OCI-LY7 (cell line): Measurements from ENCODE around the gene ANGPTL4. TPM values are rescaled to one million over a fixed set of nuclear protein-coding genes. Genes with fewer than 3 reads are reported as not detected.
A peak's percentile ranks its signal among the peaks of the same experiment; 100 is the strongest.
"Not testable (repeated sequence)": the region's sequence is repeated elsewhere in the genome, so short reads cannot be mapped to it uniquely, and the experiment has no call there.

Experiments used
- BruUV-seq: library from RNA; stranded (reverse); fragments of 400-500 nt; replicated peaks from 2 replicates; lab custom pipeline; 2021; lab: Mats Ljungman, UMichigan
- CTCF ChIA-PET: fragments of 300-600 bp; sonication (Branson Sonifier 250); formaldehyde crosslinking; loops from one replicate; lab custom pipeline; 2022; ENCODE audit warnings: antibody characterized with exemption; ENCODE audit not compliant: unreplicated experiment; lab: Charles Lee
- POLR2A ChIA-PET: fragments of 300-600 bp; sonication (Branson Sonifier 250); formaldehyde crosslinking; loops from one replicate; lab custom pipeline; 2022; ENCODE audit warnings: antibody characterized with exemption; lab: Charles Lee
- DNase-seq: peaks from one replicate; pipeline ENCODE4 v3.0.0-alpha.2; 2015; ENCODE audit warnings: low spot score
- H2AFZ ChIP-seq: fragments of 200-600 bp; sonication (generic), shearing (Covaris generic); 2 replicates; pipeline ENCODE4 v1.6.1; 2014; ENCODE audit warnings: mild to moderate bottlenecking, antibody characterized with exemption, low read length, moderate library complexity
- H3K27ac ChIP-seq: fragments of 200-600 bp; sonication (generic); 2 replicates; pipeline ENCODE4 v1.5.1; 2014; ENCODE audit warnings: mixed run types, low read depth, mild to moderate bottlenecking, moderate library complexity, low read length, inconsistent platforms; ENCODE audit not compliant: poor library complexity, severe bottlenecking
- H3K36me3 ChIP-seq: fragments of 200-600 bp; sonication (generic); 2 replicates; pipeline ENCODE4 v1.6.1; 2014; ENCODE audit warnings: mild to moderate bottlenecking, antibody characterized with exemption, low read length, moderate library complexity, mixed read lengths; ENCODE audit not compliant: insufficient read depth
- H3K4me1 ChIP-seq: fragments of 200-600 bp; sonication (generic); 2 replicates; pipeline ENCODE4 v1.5.1; 2014; ENCODE audit warnings: mild to moderate bottlenecking, low read length; ENCODE audit not compliant: insufficient read depth, poor library complexity, severe bottlenecking
- H3K4me2 ChIP-seq: fragments of 200-600 bp; sonication (generic); 2 replicates; pipeline ENCODE4 v1.6.1; 2014; ENCODE audit warnings: mild to moderate bottlenecking, low read length
- H3K4me3 ChIP-seq: fragments of 200-600 bp; sonication (generic); 2 replicates; pipeline ENCODE4 v1.5.1; 2014; ENCODE audit warnings: mild to moderate bottlenecking, low read depth, low read length; ENCODE audit not compliant: poor library complexity, severe bottlenecking
- H3K79me2 ChIP-seq: fragments of 200-600 bp; sonication (generic); 2 replicates; pipeline ENCODE4 v1.6.1; 2016; ENCODE audit warnings: low read depth, mild to moderate bottlenecking, low read length, moderate library complexity, mixed read lengths; ENCODE audit not compliant: insufficient read depth
- H3K9me2 ChIP-seq: fragments of 200-600 bp; sonication (generic); 2 replicates; pipeline ENCODE4 v1.6.1; 2016; ENCODE audit warnings: mild to moderate bottlenecking, low read length, mixed read lengths; ENCODE audit not compliant: insufficient read depth
- H3K9me3 ChIP-seq: fragments of 200-600 bp; sonication (generic); 2 replicates; pipeline ENCODE4 v1.6.1; 2014; ENCODE audit warnings: mild to moderate bottlenecking, mixed run types, low read length, mixed read lengths
- H4K20me1 ChIP-seq: fragments of 200-600 bp; sonication (generic); 2 replicates; pipeline ENCODE4 v1.6.1; 2014; ENCODE audit warnings: mild to moderate bottlenecking, antibody characterized with exemption, low read length, moderate library complexity, mixed read lengths; ENCODE audit not compliant: insufficient read depth
- EZH2phosphoT487 ChIP-seq: fragments of 200-600 bp; sonication (generic); IDR thresholded peaks from 2 replicates; pipeline ENCODE4 v1.6.1; 2018; ENCODE audit warnings: low read depth, borderline replicate concordance, mild to moderate bottlenecking, mixed run types, antibody characterized with exemption, low read length, moderate library complexity, mixed read lengths
- intact Hi-C: fragments of 100-400 bp; cut with micrococcal nuclease; formaldehyde crosslinking; loops from one replicate; pipeline ENCODE4 v1.10.0; 2022; ENCODE audit not compliant: unreplicated experiment
- total RNA-seq, 2 experiments: library from RNA; depleted of rRNA in 1 of 2; stranded (reverse); fragments of >200 nt in 1 of 2; shearing (Covaris generic) in 1 of 2; gene quantifications; 2 replicates each; pipeline ENCODE4 v1.2.3, GENCODE V29; 2014 to 2022
- TF ChIP-seq, protein P1 (sequence below): fragments of 200-600 bp; sonication (generic); conservative IDR thresholded peaks from 2 replicates; pipeline ENCODE4 v1.5.1; 2014; ENCODE audit warnings: mild to moderate bottlenecking, antibody characterized with exemption, low read length, moderate library complexity, mixed read lengths

ANGPTL4 gene
- total RNA-seq, 2 experiments from 2014 or later: not detected

DNA sequence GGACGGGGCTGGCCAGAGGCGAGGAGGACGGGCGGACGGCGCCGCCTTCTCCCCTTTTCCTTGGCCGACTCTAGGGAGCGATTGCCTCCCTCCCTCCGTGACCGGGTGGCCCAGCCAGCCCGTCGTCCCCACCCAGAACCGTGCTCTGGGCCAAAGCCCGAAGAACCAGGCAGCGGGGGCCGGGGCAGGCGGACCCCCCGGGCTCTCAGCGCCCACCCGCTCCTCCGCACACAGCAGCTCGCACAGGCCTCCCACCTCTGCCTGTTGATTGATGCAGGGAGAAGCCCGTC, 39.8 kb downstream of the ANGPTL4 start:
- Histone ChIP-seq H3K9me3 (no peaks in the 10 kb centered on the region), H3K4me3 (no peak overlapping the region), H4K20me1 (no peaks in the 10 kb centered on the region), H3K79me2 (no peaks in the 10 kb centered on the region), H3K27ac (no peak overlapping the region), H3K4me2 (no peak overlapping the region), H2AFZ (no peak overlapping the region), H3K9me2 (no peaks in the 10 kb centered on the region), H3K4me1 (no peaks in the 10 kb centered on the region), H3K36me3 (peaks cover 25% of the 10 kb centered on the region)
- intact Hi-C loops: no loop called here
- DNase-seq: no peak
- BruUV-seq: TSS peak; percentile 75
- TF ChIP-seq, protein P1, sequence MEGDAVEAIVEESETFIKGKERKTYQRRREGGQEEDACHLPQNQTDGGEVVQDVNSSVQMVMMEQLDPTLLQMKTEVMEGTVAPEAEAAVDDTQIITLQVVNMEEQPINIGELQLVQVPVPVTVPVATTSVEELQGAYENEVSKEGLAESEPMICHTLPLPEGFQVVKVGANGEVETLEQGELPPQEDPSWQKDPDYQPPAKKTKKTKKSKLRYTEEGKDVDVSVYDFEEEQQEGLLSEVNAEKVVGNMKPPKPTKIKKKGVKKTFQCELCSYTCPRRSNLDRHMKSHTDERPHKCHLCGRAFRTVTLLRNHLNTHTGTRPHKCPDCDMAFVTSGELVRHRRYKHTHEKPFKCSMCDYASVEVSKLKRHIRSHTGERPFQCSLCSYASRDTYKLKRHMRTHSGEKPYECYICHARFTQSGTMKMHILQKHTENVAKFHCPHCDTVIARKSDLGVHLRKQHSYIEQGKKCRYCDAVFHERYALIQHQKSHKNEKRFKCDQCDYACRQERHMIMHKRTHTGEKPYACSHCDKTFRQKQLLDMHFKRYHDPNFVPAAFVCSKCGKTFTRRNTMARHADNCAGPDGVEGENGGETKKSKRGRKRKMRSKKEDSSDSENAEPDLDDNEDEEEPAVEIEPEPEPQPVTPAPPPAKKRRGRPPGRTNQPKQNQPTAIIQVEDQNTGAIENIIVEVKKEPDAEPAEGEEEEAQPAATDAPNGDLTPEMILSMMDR: no peak
- no peak for TF ChIP-seq EZH2phosphoT487
- ChIA-PET CTCF (no interaction called here), POLR2A (no interaction called here)

DNA sequence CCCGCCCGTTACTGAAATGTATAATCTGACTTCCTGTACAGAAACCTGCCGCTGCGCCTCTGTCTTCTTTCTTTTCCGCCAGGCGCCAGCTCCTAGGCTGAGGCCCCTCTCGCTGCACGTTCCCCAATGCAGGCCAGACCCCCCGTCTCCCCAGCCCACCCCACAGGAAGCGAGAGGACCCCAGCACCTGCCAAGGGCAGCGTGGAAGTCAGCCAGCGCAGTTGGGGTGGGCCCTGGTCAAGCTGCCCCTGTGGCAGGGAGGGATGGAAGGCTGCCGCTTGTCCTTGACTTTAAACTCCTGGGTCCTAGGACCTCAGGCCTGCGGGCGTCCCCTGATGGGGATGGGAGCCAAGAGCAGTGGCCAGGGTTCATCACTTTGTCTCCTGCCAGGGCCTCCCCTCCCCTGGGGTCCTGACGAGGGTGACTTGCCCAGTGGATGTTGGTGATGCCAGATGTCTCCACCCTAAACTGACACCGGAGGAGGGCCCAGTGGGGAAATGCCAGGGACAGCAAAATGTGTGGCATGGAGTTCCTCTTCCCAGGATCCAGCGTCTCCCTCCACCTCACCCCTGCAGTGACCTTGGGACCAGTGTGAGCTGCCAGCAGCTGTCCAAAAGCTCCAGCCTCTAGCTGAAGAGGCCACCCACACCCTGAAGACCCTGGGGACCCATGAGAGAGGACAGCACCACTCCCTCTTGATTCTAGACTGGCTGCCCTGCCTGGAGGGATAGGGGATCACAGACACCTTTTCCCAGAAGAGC, 40.6 kb downstream of the ANGPTL4 start:
- CTCF ChIA-PET: no interaction called here
- POLR2A ChIA-PET: interaction anchor here (0.6 kb wide), 1 partner anchor 12 kb away, joined by 3 read pairs; no protein-coding TSS in a partner anchor
- intact Hi-C loops: no loop called here

DNA sequence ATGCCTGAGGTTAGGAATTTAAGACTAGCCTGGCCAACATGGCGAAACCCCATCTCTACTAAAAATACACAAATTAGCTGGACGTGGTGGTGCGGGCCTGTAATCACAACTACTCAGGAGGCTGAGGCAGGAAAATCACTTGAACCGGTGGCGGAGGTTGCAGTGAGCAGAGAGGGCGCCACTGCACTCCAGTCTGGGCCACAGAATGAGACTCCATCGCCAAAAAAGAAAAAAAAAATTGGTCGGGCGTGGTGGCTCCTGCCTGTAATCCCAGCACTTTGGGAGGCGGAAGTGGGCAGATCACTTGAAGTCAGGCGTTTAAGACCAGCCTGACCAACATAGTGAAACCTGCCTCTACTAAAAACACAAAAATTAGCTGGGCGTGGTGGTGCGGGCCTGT, 46.8 kb downstream of the ANGPTL4 start:
- H2AFZ ChIP-seq, H3K4me3 ChIP-seq, DNase-seq, H4K20me1 ChIP-seq, H3K4me2 ChIP-seq, BruUV-seq, H3K9me2 ChIP-seq, H3K79me2 ChIP-seq, H3K27ac ChIP-seq, intact Hi-C loops, H3K9me3 ChIP-seq, H3K36me3 ChIP-seq, H3K4me1 ChIP-seq: not testable (repeated sequence)
- ChIA-PET CTCF (interaction anchor here (0.6 kb wide), 1 partner anchor 15 kb away, joined by 3 read pairs; no protein-coding TSS in a partner anchor), POLR2A (interaction anchor here (0.5 kb wide), 1 partner anchor 92 kb away, joined by 3 read pairs; the partner anchor contains the start of gene PRAM1)

More for the DNA sequence above, 40.6 kb downstream of the ANGPTL4 start:
- no TSS peak for BruUV-seq
- Histone ChIP-seq H3K4me3 (no peak overlapping the region), H3K9me2 (no peaks in the 10 kb centered on the region), H3K4me2 (no peak overlapping the region), H3K36me3 (peaks cover 25% of the 10 kb centered on the region), H3K27ac (no peak overlapping the region), H3K4me1 (no peaks in the 10 kb centered on the region), H2AFZ (no peak overlapping the region), H4K20me1 (no peaks in the 10 kb centered on the region), H3K79me2 (no peaks in the 10 kb centered on the region), H3K9me3 (no peaks in the 10 kb centered on the region)
- no peak for TF ChIP-seq EZH2phosphoT487
- TF ChIP-seq, protein P1: no peak
- DNase-seq: no peak
